ENCODE measurements around the gene SHISA7. TPM values are rescaled to one million over a fixed set of nuclear protein-coding genes. Genes with fewer than 3 reads are reported as not detected.

SHISA7 gene
- total and polyA plus RNA-seq, 4 donors = 1.6 TPM; not detected in 3

GRCh38 chr19:55460670-55461258, 17.7 kb upstream of the SHISA7 start:
- H3K4me1 ChIP-seq (ENCODE audit: control insufficient read depth in 4 of 4, insufficient read depth in 4 of 4, low read length in 3 of 4) = peaks cover 12 to 34% (median 27%) of the 10 kb centered on the region in 4 donors
- peak; percentile 86 for DNase-seq (ENCODE audit: low spot score)
- 6% methylated on average over 24 of the region's 24 CpGs for WGBS
- H3K36me3 ChIP-seq (ENCODE audit: control insufficient read depth in 4 of 4, insufficient read depth in 3 of 4, low read depth in 1 of 4, low read length in 3 of 4) = peaks cover 0 to 5% (median 1%) of the 10 kb centered on the region in 4 donors
- no peaks in the 10 kb centered on the region for H3K9me3 ChIP-seq (ENCODE audit: control insufficient read depth in 4 of 4, low read length in 3 of 4)
- peak overlapping the region; percentile 77 to 86 (median 82) for H3K4me3 ChIP-seq (ENCODE audit: low read depth in 1 of 3, low read length in 3 of 3)
- TF ChIP-seq TAF1 (conservative IDR thresholded peaks at IDR 0.05) (no peak), FOXA1 (IDR thresholded peaks at IDR 0.05) (no peak), RXRA (IDR thresholded peaks at IDR 0.05) (peak; percentile 65 to 81), GABPA (IDR thresholded peaks at IDR 0.05 in 1 of 2, conservative IDR thresholded peaks at IDR 0.05 in 1 of 2) (peak in 1 of 2 donors; percentile 65), JUND (IDR thresholded peaks at IDR 0.05) (no peak), NR2F2 (IDR thresholded peaks at IDR 0.05) (peak; percentile 31), YY1 (IDR thresholded peaks at IDR 0.05) (peak; percentile 31), REST (IDR thresholded peaks at IDR 0.05) (peak; percentile 5), ATF3 (IDR thresholded peaks at IDR 0.05) (no peak), EGR1 (IDR thresholded peaks at IDR 0.05; ENCODE audit: low read depth in 2 of 2) (no peak), MAX (IDR thresholded peaks at IDR 0.05) (peak; percentile 16), ZBTB33 (IDR thresholded peaks at IDR 0.05) (no peak), HNF4G (IDR thresholded peaks at IDR 0.05) (peak; percentile 22), CTCF (IDR thresholded peaks at IDR 0.05; ENCODE audit: low read depth, low read length, missing input control) (no peak), SP1 (IDR thresholded peaks at IDR 0.05) (no peak), FOXA2 (IDR thresholded peaks at IDR 0.05) (no peak), HNF4A (conservative IDR thresholded peaks at IDR 0.05) (peak in 1 of 2 donors; percentile 61), RAD21 (IDR thresholded peaks at IDR 0.05) (no peak)
- H3K27me3 ChIP-seq (ENCODE audit: control insufficient read depth in 4 of 4, insufficient read depth in 4 of 4, low read length in 3 of 4) = no peaks in the 10 kb centered on the region
- H3K27ac ChIP-seq (ENCODE audit: low read depth in 1 of 2, low read length in 2 of 2) = peak overlapping the region; percentile 93 to 97
- peak overlapping the region; percentile 49 to 84 for H3K9ac ChIP-seq (ENCODE audit: low read depth in 1 of 2, low read length in 2 of 2)
